Upper lobe of left lung (tissue), 4 donors: Measurements from ENCODE around the gene MX2.

ENCODE experiments used
- EP300 ChIP-seq, 4 donors: sonication (generic); formaldehyde crosslinking; IDR thresholded peaks; one replicate each; pipeline ENCODE4 v1.5.1; 2017; ENCODE audit warnings: antibody characterized with exemption in 4 of 4, control low read depth in 2 of 4
- POLR2A ChIP-seq, 4 donors: fragments of 450-650 bp; IDR thresholded peaks; one replicate each; pipeline ENCODE4 v1.5.1; 2016 to 2017; ENCODE audit warnings: antibody characterized with exemption in 4 of 4, mild to moderate bottlenecking in 2 of 4
- TF ChIP-seq, protein P1 (sequence below), 6 experiments: fragments of 450-650 bp in 4 of 6; fragments of 200-600 bp in 2 of 6; sonication (generic) in 2 of 6; IDR thresholded peaks; one replicate each; pipeline ENCODE4 v1.5.1; 2016 to 2019; ENCODE audit warnings: antibody characterized with exemption in 6 of 6

DNA sequence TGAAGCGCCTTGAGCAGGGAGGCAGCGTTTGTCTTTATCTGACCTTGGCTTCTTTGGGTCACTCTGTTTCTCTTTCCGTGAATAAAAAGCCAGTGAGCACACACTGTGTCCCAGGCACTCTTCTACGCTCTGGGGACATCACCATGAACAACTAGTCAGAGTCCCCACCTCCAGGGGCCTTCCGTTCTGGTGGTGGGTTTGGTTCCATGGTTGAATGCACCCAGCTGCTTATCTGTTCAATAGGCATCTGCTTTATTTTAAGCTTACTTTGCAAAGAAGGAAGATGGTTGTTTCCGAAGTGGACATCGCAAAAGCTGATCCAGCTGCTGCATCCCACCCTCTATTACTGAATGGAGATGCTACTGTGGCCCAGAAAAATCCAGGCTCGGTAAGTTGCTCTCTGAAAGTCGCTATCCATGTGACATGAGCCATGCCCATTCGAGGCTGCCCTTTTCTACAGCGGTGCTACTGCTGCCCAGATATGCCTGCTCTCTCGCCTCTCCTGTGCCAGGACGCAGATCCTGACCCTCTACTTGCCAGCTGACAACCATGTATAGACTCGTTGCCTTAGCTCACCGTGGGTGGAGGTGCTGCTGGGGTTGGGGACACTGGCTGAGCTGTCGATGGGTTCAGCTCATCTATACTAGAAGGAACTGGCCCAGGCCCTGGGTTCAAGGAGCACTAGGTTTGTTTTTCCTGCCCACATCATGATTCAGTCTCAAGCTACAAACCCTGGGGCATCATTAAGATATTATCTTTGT lies 70.1 kb downstream of the MX2 start:
- TF ChIP-seq, protein P1, sequence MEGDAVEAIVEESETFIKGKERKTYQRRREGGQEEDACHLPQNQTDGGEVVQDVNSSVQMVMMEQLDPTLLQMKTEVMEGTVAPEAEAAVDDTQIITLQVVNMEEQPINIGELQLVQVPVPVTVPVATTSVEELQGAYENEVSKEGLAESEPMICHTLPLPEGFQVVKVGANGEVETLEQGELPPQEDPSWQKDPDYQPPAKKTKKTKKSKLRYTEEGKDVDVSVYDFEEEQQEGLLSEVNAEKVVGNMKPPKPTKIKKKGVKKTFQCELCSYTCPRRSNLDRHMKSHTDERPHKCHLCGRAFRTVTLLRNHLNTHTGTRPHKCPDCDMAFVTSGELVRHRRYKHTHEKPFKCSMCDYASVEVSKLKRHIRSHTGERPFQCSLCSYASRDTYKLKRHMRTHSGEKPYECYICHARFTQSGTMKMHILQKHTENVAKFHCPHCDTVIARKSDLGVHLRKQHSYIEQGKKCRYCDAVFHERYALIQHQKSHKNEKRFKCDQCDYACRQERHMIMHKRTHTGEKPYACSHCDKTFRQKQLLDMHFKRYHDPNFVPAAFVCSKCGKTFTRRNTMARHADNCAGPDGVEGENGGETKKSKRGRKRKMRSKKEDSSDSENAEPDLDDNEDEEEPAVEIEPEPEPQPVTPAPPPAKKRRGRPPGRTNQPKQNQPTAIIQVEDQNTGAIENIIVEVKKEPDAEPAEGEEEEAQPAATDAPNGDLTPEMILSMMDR (IDR thresholded peaks at IDR 0.05), result no peak
- no peak for TF ChIP-seq EP300 (IDR thresholded peaks at IDR 0.05)
- TF ChIP-seq POLR2A (IDR thresholded peaks at IDR 0.05), result no peak
